ENCODE measurements around the gene SLC25A21.
"Not testable (repeated sequence)": the region's sequence is repeated elsewhere in the genome, so short reads cannot be mapped to it uniquely, and the experiment has no call there.

Gene SLC25A21

DNA sequence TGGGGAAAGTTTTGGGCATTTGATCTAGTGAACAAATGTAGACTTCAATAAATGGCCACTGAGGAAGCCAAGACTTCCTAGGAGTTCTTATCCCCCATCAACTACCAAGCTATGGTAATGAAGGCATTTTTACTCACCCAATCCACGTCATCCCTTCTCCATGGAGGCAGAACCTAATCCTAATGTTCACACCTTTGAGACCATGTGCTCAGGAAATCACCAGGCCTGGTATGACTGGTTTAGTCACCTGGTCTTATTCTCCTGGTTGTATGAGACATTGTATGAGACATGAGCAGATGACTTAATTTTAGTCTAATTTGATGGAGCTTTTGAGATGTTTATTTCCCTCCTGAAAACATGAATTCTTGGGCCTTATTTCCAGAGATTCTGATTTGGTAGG is 422.2 kb downstream of the SLC25A21 start:
- DNase-seq, result no peak

DNA sequence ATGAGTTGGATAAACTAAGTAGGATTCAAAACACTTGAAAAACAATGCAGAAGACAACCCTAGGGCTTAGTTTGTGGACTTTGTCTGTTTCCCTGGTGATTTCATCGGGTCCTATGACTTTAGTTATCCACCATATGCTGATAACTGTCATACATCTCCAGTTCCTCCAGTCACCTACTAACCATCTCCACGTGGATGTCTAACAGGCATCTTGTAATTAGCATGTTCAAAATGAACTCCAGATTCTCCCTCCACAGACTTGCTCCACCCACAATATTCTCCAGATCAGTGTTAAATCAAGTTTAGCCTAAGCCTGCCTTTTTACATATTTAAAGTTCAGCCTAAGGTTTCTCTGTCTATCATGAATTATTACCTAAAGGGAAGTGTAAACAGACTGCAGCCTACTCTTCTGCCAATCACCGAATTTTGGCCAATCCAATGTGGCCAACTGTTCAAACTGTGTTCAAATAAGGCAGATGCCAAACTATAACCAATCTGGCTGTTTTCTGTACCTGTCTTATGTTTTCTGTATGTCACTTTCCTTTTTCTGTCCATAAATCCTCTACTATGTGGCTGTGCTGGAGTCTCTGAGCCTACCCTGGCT is 423.7 kb downstream of the SLC25A21 start:
- DNase-seq, result no peak

DNA sequence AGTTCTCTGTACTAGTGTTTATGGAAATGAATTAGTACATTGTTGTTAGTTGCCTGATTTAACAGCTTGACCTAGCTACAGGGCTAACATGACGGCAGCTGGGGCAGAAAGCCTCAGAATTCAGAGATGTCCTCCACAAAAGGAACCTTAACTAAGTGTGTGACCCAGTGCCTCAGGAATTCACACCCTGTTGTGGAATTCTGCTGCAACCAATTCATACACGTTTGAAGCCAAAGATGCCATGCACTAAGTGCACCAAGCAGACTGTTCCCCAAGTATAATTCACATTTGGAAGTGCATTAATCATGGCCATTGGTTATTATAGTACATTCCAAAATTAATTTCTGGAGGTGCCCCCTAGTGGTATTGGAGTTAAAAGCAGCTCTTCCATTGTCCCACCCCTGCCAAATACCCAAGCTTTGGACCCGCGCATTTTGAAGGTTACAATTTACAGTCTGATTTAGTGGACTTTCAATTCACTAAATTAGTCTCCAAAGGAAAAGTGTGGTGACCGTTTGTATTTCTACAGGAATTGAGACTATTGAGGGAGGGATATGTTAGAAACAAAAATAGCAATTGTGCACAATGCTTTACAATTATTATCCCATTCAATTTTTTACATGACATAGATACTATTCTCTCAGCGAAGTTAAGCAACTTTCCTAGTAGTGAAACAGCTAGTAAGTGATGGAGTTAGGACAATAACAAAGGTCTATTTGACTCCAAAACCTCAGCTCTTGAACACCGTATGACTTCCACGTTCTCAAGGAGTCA is 424.8 kb downstream of the SLC25A21 start:
- peak; percentile 14 for DNase-seq

DNA sequence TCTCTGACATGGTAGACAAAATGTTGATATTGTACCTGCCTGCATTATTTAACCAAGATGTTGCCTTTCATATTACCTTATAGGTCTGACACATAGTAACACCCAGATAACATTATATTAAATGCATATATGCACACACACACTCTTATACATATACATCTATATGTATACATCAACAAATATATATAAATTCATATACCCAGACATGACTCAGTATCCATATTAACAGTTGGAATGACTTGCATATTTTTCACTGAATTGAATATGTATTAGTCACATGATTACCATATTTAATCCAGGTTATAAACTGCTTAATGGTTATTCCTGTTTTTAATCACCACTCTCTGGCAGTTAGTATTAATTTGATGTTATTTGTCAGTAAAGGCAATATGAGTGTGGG is 425.5 kb downstream of the SLC25A21 start:
- no peak for DNase-seq

DNA sequence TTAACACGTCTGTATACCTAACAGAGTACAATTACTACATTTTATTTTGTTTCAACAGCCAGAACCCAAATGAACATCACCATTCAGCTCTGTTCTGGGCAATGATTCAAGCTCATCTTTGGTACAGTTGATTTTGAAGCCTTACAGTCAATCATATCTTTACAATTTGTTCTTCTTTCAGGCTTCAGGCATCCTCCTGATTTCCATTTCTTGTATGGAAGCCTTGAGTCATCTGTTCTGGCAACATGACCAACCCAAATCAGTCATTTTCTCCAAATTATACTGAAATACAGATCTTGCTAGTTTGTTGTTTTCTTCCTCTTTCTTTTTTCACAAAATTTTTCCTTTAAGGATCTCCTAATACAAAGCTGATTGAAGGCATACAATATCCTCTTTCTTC is 430.5 kb downstream of the SLC25A21 start:
- DNase-seq, result no peak

DNA sequence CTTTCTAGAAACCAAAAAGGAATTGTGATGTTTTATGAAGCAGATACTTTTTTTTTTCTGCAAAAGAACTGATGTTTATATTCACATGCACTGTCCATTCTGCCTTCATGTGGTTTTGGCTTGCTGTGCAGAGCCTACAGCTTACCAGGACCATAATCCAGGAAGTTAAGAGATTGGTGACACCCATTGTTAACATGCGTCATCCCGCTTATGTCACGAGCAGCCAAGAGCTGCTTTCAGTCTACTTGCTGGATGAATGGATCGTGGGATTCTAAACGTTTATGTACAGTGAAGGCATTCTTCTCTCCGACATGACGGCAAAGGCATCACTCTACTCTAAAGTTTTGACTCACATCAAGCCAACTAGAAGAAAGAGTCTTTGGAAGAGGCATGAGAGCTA is 434.1 kb downstream of the SLC25A21 start:
- DNase-seq, result no peak

DNA sequence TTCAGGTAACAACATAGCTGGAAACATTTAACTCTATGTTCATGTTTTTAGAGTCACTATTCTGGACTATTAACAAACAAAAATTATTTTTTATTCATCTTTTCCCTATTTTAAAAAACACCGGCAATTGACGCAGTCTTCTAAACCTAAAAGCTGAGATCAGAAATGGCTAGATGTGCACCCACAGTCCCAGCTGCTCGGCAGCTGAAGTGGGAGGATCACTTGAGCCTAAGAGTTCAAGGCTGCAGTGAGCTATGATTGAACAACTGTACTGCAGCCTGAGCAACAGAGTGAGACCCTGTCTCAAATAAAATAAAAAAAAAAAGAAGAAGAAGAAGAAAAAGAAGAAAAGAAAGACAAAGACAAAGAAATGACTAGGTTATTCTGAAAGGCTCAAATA is 446.3 kb downstream of the SLC25A21 start:
- no peak for DNase-seq

DNA sequence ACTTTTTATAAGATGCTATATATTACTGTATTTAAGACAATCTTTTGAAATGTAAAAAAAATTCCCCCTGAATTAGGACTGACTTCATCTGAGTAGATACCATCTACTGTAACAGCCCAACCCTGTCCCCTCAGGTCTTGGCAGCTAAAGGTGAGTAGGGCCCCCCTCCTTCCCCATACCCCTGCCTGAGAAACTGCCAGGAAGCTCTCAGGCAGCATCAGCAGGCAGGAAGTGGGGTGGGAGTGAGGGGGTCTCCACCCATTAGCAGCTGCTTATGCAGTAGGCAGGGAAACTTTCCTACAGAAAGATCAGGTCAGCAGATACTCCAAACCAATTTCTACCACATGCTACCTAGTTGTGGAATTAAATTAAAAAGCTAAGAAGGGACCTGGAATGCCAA is 448.2 kb downstream of the SLC25A21 start:
- DNase-seq, result no peak

DNA sequence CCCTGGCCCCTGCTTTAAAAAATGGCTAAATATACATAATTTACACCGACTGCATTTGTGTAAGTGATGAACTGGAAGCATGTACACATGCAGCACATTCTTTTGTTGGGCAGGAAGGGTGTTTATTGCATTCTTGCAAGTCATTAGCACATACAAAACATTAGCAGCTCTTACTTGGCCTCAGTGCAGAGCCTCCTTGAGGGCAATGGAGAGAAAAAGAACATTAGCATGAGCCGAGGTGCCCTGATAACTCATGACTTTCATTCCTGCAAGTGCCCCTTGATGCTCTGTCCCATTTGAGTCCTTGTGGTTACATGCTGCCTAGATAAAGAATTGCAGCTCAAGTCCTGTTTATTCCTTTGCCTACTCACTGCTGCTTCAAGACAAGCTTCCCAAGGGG is 448.9 kb downstream of the SLC25A21 start:
- DNase-seq, result no peak

DNA sequence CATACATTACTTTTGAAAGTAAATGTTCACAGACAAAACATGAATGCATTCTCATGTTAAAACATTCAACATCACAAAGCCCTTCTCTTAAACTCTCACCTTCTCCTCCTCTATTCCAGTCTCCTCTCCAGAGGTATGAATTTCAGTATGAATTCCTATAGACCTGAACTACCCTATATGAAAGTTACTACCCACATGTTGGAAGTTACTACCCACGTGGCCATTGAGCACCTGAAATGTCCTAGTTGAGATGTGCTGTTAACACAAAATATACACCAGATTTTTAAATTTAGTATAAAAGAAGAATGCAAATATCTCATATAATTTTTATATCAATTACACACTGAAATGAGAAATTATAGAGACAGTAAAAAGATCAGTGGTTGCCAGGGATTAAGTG is 450.5 kb downstream of the SLC25A21 start:
- DNase-seq, result no peak

DNA sequence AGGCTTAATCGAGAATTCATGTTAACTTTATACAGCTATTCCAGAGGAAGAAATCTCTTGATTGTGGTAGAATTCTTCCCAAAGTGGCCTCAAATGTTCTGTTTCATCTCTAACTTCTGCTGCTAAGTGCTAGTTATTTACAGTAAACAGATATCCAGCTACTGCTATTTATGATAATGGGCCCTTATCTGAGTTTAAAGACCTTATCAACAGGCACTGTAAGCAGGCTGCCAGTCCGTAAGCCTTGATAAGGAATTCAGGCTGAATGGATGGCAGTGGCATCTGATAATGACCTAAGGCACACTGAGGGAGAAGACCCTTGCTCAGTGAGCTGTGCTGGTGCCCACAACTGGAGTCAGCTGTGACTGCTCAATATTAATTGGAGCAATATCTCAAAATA is 451.7 kb downstream of the SLC25A21 start:
- DNase-seq, result no peak

DNA sequence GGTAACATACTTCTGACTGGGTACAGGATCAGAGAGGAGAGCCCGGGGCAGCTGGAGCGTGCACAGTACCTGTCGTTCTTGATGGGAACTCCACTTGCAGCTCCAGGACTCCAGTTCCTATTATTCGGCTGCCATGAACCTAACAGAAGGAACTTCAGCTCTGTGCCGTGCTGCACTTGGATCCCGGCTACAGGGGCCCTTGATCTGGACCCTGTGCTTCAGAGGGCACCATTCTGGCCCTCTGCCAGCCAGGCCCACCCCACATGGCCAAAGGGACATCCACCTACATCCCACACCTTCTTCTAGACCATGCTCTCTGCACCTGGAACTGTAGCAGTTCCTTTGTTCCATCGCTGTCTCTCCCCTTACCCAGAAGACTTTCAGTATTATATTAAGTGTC is 452.6 kb downstream of the SLC25A21 start:
- no peak for DNase-seq

DNA sequence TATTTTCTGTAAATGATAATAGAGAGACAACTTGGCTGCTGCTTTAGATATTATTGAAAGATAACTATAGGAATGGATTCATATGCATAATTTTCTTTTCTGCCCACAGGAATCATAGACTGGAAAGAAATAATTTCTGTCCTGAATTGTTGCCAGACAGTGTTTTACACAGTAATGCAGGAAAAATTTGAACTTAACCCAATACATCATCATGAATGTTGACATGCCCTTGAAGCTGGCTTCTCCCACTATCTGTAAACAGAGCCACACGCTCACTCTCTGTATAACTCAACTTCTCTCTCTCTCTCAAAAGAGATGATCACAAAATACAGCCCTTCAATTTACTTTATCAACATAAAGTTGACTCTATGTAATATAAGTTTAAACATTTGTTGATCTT is 454.2 kb downstream of the SLC25A21 start:
- DNase-seq, result no peak

DNA sequence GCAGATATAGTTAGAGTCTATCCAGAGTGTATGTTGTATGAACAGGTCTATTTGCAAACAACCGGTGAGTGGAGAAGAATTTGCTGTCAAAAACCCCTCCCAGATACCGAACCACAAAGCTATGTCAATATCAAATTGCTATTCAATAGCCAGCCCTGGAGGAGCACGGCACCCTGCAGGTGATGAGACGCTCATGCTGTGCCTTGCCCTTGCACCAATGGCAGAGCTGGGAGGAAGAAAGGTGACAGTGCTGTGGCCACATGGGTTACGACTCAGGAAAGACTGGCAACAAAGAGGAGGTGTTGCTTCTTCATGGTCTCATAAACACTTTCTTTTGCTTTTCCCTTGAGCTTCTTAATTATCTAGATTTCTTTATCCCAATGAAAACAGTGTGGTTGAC is 455.0 kb downstream of the SLC25A21 start:
- DNase-seq, result no peak

DNA sequence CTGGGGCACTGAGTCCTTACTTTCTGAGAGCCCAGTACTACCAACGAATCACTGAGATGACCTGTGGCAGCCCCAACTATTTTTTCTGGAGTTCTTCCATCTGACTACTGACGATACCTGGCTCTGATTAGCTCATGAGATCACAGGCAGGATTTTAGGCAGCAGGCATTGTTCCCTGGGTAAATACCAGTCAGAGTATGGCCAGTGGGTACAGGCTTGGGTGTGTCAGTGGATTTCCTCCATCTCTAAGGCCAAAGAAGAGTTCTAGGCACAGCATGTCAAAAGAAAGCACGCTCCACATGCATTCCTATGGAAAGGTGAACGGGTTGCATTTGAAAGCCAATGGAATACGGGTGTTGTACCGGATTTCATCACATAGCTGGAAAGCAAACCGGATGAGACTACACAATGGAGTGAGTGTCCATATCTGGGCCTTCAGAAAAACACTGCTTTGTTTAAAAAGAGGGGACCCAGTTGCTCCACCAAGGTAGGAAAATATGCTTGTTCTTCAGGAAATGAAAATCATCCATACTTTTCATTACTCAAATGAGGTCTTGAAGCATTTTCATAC is 455.7 kb downstream of the SLC25A21 start:
- no peak for DNase-seq

DNA sequence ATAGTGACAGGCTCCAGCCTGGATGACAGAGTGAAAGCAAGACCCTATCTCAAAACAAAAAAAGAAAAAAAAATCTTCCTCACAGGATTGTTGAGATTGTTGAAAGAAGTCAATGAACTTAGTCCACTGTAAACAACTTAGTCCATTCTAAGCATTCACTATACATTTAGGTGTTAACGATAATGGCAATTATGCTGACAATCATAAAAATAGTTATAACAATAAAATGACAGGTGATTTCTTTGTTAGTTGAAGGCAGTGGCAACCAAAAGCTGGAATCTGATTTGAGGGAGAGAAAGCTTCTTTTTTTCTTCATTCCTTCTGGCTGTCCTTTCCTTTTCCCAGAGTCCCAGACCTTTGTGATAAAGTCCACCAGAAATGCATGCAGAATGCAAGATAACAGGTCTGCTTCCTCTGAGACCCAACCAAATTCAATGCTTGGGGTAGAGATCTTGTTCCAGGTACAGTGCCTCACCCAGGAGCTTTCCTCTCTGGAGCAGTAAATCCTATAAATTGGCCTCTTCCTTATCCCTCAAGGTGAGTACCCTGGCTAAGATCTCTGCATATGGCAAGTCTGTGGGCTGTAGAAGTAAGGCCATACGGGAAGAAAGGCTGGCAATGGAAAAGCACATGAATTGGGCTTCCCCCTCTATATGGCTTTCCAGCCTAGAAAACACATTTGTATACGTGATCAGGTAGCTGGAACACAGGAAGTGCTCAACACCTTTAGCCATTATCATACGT is 458.3 kb downstream of the SLC25A21 start:
- DNase-seq, result no peak

DNA sequence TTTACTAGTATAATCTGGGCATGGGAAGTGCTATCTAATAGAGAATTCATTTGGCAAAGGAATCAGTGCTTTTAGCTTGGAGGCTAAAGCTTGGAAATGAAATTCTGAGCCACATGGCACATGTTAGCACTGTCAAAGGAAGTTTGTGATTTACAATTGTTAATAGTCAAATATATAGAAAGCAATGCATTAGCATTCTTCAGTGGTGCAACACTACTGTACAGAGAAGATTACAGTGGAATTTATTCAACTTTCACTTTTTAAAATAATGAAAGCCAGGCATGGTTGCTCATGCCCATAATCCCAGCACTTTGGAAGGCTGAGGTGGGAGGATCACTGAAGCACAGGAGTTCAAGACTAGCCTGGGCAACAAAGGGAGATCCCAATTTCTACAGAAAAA is 464.8 kb downstream of the SLC25A21 start:
- no peak for DNase-seq

DNA sequence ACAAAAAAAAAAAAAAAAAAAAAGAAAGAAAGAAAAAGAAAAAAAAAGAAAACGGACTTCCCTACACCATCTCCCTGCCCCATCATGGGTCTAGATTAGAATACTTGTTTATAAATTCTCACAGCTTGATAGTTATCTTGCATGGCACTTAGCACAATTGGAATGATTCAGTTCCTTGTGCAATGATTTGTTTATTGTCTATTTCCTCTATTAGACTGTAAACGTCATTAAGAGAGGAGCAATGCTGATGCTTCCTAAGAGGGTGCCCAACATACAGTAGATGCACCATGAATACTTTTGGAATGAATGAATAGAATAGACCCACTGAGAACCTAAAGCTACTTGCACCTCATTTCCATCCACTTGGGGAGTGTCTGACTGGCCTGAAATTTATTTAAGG is 469.9 kb downstream of the SLC25A21 start:
- DNase-seq, result no peak

DNA sequence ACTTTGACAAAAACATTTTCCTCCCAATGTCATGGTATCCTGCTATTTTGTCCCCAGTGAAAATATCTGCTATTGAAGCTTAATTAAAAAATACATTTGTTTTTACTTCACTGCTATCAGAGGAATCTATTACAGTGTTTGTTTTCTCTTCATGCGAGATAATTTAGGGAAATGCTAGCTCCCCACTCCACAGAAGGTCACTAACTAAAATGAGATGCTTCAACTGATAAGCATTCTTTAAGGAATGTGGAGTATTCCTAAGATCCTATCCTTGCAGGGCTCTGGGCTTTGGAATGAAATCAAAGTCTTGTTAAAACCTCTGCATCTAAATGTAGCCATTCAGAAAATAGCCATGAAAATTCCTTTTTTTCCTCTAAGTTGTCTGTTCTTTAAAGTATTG is 471.3 kb downstream of the SLC25A21 start:
- DNase-seq, result no peak

DNA sequence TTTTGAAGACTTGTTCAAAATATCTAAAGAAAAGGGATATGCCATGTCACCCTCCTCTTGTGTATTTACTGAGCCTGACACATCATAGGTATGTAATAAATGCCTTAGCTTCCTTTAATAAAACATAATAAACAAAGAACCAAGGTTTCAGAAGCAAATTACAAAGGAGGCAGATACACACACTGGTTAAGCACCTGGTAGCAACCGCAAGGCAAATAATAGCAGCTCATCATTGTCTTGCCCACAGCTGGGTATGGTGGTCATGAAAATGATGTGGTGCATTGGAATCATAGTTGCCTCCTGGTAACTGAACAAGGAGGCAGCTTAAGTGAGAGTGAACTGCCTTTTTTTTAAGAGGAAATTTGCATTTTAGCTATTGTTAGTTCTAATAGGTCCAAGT is 471.8 kb downstream of the SLC25A21 start:
- no peak for DNase-seq

DNA sequence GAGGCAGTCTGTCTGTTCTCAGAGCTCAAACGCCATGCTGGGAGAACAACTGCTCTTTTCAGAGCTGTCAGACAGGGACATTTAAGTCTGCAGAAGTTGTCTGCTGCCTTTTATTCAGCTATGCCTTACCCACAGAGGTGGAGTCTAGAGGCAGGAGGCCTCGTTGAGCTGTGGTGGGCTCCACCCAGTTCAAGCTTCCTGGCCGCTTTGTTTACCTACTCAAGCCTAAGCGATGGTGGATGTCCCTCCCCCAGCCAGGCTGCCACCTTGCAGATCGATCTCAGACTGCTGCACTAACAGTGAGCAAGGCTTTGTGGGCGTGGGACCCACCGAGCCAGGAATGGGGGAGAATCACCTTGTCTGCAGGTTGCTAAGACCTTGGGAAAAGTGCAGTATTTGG is 473.0 kb downstream of the SLC25A21 start:
- not testable (repeated sequence) for DNase-seq

DNA sequence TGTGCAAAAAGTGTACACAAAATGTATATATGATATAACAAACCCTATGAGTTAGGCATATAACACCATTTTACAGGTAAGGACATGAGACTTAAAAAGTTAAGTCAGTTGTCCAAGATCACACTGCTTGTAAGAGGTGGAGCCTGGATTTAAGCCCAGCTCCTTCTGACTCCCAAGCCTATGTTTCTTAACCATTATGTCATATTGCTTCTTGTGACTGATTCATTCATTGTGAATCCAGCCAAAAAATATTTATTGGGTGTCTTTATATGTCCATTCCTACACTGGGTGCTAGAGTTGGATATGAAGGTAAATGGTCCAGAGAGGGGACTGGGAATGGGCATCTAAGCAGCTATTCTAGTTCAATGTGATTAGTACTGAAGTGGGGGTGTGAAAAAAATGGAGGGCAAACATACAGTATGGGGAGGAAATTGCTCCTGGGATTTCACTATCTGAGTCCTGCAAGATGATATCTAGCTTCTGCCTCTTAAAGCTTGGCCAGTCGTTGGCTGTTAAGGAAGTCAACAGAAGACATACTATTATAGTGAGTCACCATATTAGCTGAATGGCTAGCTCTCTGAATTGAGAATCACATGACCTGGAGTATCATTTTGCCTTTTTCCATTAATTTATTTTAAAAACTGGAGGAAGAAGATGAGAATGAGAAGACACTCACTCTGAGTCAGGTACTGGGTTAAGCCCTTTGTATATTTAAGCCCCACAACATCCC is 481.9 kb downstream of the SLC25A21 start:
- DNase-seq, result no peak

DNA sequence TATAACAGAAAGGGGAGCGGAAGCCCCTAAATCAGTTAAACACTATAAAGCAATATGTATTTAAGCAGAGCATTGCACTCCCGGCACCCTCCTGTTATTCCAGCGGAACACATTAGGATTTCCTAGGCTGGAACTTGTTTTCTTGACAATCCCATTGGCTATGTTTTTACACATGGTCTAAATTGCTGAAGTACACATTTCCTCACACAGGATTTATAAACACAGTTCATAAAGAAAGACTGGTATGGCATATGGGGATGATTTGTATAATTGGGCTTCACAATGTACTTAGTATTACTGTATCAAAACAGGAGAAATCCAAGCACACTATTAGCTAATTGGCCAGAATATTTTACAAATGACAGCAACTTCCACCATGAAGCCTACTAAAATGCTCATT is 487.5 kb downstream of the SLC25A21 start:
- DNase-seq, result no peak
